IMR-90 (cell line): ENCODE measurements around the gene CC2D1A.

ENCODE experiments used
- BHLHE40 ChIP-seq: fragments of 150-350 bp; IDR thresholded peaks from 2 replicates; pipeline ENCODE4 v1.6.1; 2016; ENCODE audit warnings: mild to moderate bottlenecking, low read depth, low read length
- CHD1 ChIP-seq: IDR thresholded peaks from 2 replicates; pipeline ENCODE4 v1.6.1; 2012; ENCODE audit warnings: low read depth, low read length, improper control_type of control experiment
- CTCF ChIP-seq: conservative IDR thresholded peaks from 2 replicates; pipeline ENCODE4 v1.5.1; 2012; ENCODE audit warnings: mild to moderate bottlenecking, low read depth, low read length, improper control_type of control experiment
- ELK1 ChIP-seq: fragments of 150-350 bp; IDR thresholded peaks from 2 replicates; pipeline ENCODE4 v1.6.1; 2016; ENCODE audit warnings: low read depth, mild to moderate bottlenecking, low read length, moderate library complexity, borderline replicate concordance
- MAZ ChIP-seq: IDR thresholded peaks from 2 replicates; pipeline ENCODE4 v1.6.1; 2012; ENCODE audit warnings: low read depth, mild to moderate bottlenecking, low read length, improper control_type of control experiment, moderate library complexity, borderline replicate concordance
- MXI1 ChIP-seq: IDR thresholded peaks from 2 replicates; pipeline ENCODE4 v1.6.1; 2012; ENCODE audit warnings: low read depth, mild to moderate bottlenecking, low read length, moderate library complexity, borderline replicate concordance
- NFE2L2 ChIP-seq: fragments of 150-350 bp; IDR thresholded peaks from 2 replicates; pipeline ENCODE4 v1.6.1; 2016; ENCODE audit warnings: low read depth, mild to moderate bottlenecking, low read length
- POLR2A ChIP-seq: IDR thresholded peaks from 2 replicates; pipeline ENCODE4 v1.6.1; 2012; ENCODE audit warnings: mild to moderate bottlenecking, low read depth, low read length
- RAD21 ChIP-seq: IDR thresholded peaks from 2 replicates; pipeline ENCODE4 v1.6.1; 2012; ENCODE audit warnings: low read length, improper control_type of control experiment
- RCOR1 ChIP-seq: IDR thresholded peaks from 2 replicates; pipeline ENCODE4 v1.6.1; 2012; ENCODE audit warnings: mild to moderate bottlenecking, low read length, improper control_type of control experiment; ENCODE audit not compliant: insufficient replicate concordance
- RFX5 ChIP-seq: IDR thresholded peaks from 2 replicates; pipeline ENCODE4 v1.8.0; 2012; ENCODE audit warnings: low read depth, mild to moderate bottlenecking, low read length, moderate library complexity
- SMC3 ChIP-seq: fragments of 150-350 bp; IDR thresholded peaks from 2 replicates; pipeline ENCODE4 v1.6.1; 2016; ENCODE audit warnings: low read depth, mild to moderate bottlenecking, antibody characterized with exemption, low read length, moderate library complexity
- USF2 ChIP-seq: fragments of 150-350 bp; IDR thresholded peaks from 2 replicates; pipeline ENCODE4 v1.6.1; 2017; ENCODE audit warnings: mild to moderate bottlenecking, antibody characterized with exemption, low read length, low read depth

GRCh38 chr19:13906910-13907309, 909 bp downstream of the CC2D1A start:
- TF ChIP-seq USF2 (no peak), RFX5 (no peak), CTCF (no peak), RAD21 (no peak), POLR2A (no peak), SMC3 (no peak), MAZ (no peak), CHD1 (no peak), MXI1 (no peak), NFE2L2 (no peak), RCOR1 (no peak), ELK1 (no peak), BHLHE40 (no peak)
